Neuronal stem cell (in vitro differentiated cells): ENCODE data around the gene ZNF12.

Experiments
- DNase-seq: peaks from one replicate; pipeline ENCODE4 v3.0.0-alpha.2; 2013; ENCODE audit warnings: low spot score
- H2AFZ ChIP-seq: one replicate; pipeline ENCODE4 v1.6.1; 2013; ENCODE audit warnings: mild to moderate bottlenecking, low read length, inconsistent platforms
- H2AK5ac ChIP-seq: 2 replicates; pipeline ENCODE4 v1.6.1; 2013; ENCODE audit warnings: low read depth, mild to moderate bottlenecking, inconsistent platforms, low read length, moderate library complexity, mixed read lengths
- H2BK120ac ChIP-seq: 2 replicates; pipeline ENCODE4 v1.6.1; 2013; ENCODE audit warnings: low read depth, mild to moderate bottlenecking, inconsistent platforms, low read length, moderate library complexity, mixed read lengths
- H2BK12ac ChIP-seq: one replicate; pipeline ENCODE4 v1.6.1; 2013; ENCODE audit warnings: low read length, inconsistent platforms
- H2BK15ac ChIP-seq: 2 replicates; pipeline ENCODE4 v1.6.1; 2013; ENCODE audit warnings: mild to moderate bottlenecking, low read length, inconsistent platforms, mixed read lengths
- H2BK5ac ChIP-seq: one replicate; pipeline ENCODE4 v1.6.1; 2013; ENCODE audit warnings: inconsistent platforms, mild to moderate bottlenecking, low read length, moderate library complexity
- H3K14ac ChIP-seq: one replicate; pipeline ENCODE4 v1.6.1; 2013; ENCODE audit warnings: low read length, inconsistent platforms
- H3K18ac ChIP-seq: 2 replicates; pipeline ENCODE4 v1.6.1; 2013; ENCODE audit warnings: low read length, inconsistent platforms
- H3K23ac ChIP-seq: 2 replicates; pipeline ENCODE4 v1.6.1; 2013; ENCODE audit warnings: low read depth, mild to moderate bottlenecking, mixed read lengths, low read length, inconsistent platforms; ENCODE audit not compliant: poor library complexity
- H3K27ac ChIP-seq: replicated peaks from 3 replicates; pipeline ENCODE4 v1.5.1; 2013; ENCODE audit warnings: low read length, inconsistent platforms
- H3K27me3 ChIP-seq, 3 experiments: 2 replicates each; pipeline ENCODE4 v1.6.1; 2013; ENCODE audit warnings: low read length in 3 of 3, mild to moderate bottlenecking in 2 of 3, inconsistent platforms in 1 of 3, low read depth in 1 of 3, mixed read lengths in 1 of 3, moderate library complexity in 1 of 3; ENCODE audit not compliant: control insufficient read depth in 3 of 3, insufficient read depth in 3 of 3
- H3K36me3 ChIP-seq, 2 donors: replicated peaks in 1 of 2; 2 replicates each; pipeline ENCODE4 v1.6.1; 2013; ENCODE audit warnings: low read length in 2 of 2; ENCODE audit not compliant: control insufficient read depth in 2 of 2, insufficient read depth in 2 of 2
- H3K4ac ChIP-seq: 2 replicates; pipeline ENCODE4 v1.6.1; 2013; ENCODE audit warnings: inconsistent platforms, mild to moderate bottlenecking, low read length, moderate library complexity
- H3K4me1 ChIP-seq, 2 donors: 1 replicate in 1 of 2; 2 replicates in 1 of 2; pipeline ENCODE4 v1.6.1; 2013; ENCODE audit warnings: low read length in 2 of 2, low read depth in 1 of 2; ENCODE audit not compliant: control insufficient read depth in 2 of 2, insufficient read depth in 1 of 2
- H3K4me2 ChIP-seq: one replicate; pipeline ENCODE4 v1.6.1; 2013; ENCODE audit warnings: mild to moderate bottlenecking, low read length, inconsistent platforms; ENCODE audit not compliant: insufficient read depth, poor library complexity, severe bottlenecking
- H3K4me3 ChIP-seq, 2 donors: 2 replicates each; pipeline ENCODE4 v1.5.1; 2013; ENCODE audit warnings: low read length in 2 of 2, mild to moderate bottlenecking in 2 of 2, inconsistent platforms in 1 of 2, moderate library complexity in 1 of 2
- H3K79me1 ChIP-seq: one replicate; pipeline ENCODE4 v1.6.1; 2013; ENCODE audit warnings: low read depth, mild to moderate bottlenecking, inconsistent platforms, low read length, moderate library complexity
- H3K9ac ChIP-seq: one replicate; pipeline ENCODE4 v1.6.1; 2013; ENCODE audit warnings: mild to moderate bottlenecking, low read depth, low read length, inconsistent platforms; ENCODE audit not compliant: poor library complexity
- H3K9me3 ChIP-seq, 2 donors: replicated peaks in 1 of 2; 2 replicates each; pipeline versions ENCODE3 to v1.6.1; 2013; ENCODE audit warnings: low read length in 2 of 2, mild to moderate bottlenecking in 2 of 2, inconsistent platforms in 1 of 2, low read depth in 1 of 2, mixed read lengths in 1 of 2, moderate library complexity in 1 of 2; ENCODE audit not compliant: control insufficient read depth in 2 of 2, insufficient read depth in 1 of 2
- H4K8ac ChIP-seq: one replicate; pipeline ENCODE4 v1.6.1; 2013; ENCODE audit warnings: low read depth, mild to moderate bottlenecking, inconsistent platforms, low read length, moderate library complexity
- H4K91ac ChIP-seq: one replicate; pipeline ENCODE4 v1.6.1; 2013; ENCODE audit warnings: low read length, low read depth, mild to moderate bottlenecking, inconsistent platforms; ENCODE audit not compliant: poor library complexity
- WGBS, 2 donors: extraction: QIAGEN DNeasy Blood & Tissue Kit; methylation state at CpG; one replicate each; pipeline ENCODE4 v1.1.7; 2013; ENCODE audit warnings: missing lambda C conversion rate in 2 of 2, mixed read lengths in 1 of 2; ENCODE audit not compliant: insufficient read length in 2 of 2, insufficient replicate concordance in 1 of 2; ENCODE audit errors: extremely low coverage in 2 of 2; 5-methylcytosine and 5-hydroxymethylcytosine counted together

The ZNF12 gene

DNA sequence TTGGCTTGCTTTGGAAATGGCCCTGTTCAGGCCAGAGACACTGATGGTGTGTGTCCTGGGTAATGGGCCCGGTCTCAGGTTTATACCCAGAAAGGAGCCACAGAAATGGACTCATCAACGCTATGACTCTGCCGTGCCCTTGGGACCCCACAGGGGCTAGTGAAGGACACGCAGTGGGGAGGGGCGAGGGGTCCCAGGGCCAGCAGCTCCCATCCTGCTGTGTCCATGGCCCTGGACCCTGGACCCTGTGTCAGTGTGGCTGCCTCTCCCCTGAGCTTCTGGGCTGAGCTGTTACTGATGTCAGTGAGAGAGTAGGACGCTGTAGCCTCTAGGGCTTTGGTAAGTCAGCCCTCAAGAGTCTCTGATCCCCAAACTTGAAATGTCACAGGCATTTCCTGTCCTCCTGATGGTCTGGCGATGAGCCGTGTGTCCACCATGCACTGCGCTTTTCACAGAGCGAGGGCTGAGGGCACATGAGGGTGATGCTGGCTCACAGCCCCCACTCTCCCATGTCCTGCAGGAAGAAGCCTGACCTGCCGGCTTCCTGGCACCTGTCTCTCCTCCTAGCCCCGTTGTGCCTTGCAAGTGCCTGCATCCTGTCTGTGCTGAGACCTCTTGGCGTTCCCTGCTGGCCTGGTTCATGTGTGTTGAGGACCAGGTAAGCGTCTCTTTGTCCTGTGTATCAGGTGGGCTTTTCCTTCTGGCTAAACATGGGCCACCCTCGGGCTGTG, 65.3 kb downstream of the ZNF12 start:
- no peak overlapping the region for H3K23ac ChIP-seq
- no peak overlapping the region for H2AK5ac ChIP-seq
- no peak for DNase-seq
- no peak overlapping the region for H3K4me2 ChIP-seq
- no peak overlapping the region for H2AFZ ChIP-seq
- H2BK12ac ChIP-seq: peak overlapping the region; percentile 4
- no peak overlapping the region for H3K27ac ChIP-seq
- H3K4me3 ChIP-seq: peak overlapping the region in 1 of 2 donors; percentile 37
- H3K9ac ChIP-seq: peak overlapping the region; percentile 70
- peak overlapping the region; percentile 17 for H2BK5ac ChIP-seq
- peaks cover 3 to 11% of the 10 kb centered on the region in 2 donors for H3K4me1 ChIP-seq
- H2BK15ac ChIP-seq: no peak overlapping the region
- H3K14ac ChIP-seq: no peak overlapping the region
- no peaks in the 10 kb centered on the region for H3K27me3 ChIP-seq
- no CpG with 5 or more reads among the region's 15 CpGs for WGBS, 2 donors
- H2BK120ac ChIP-seq: no peak overlapping the region
- peaks cover 27% of the 10 kb centered on the region for H3K79me1 ChIP-seq
- no peak overlapping the region for H4K91ac ChIP-seq
- peaks cover 45 to 78% of the 10 kb centered on the region in 2 donors for H3K36me3 ChIP-seq
- no peak overlapping the region for H3K4ac ChIP-seq
- no peak overlapping the region for H4K8ac ChIP-seq
- no peak overlapping the region for H3K18ac ChIP-seq
- no peaks in the 10 kb centered on the region for H3K9me3 ChIP-seq

DNA sequence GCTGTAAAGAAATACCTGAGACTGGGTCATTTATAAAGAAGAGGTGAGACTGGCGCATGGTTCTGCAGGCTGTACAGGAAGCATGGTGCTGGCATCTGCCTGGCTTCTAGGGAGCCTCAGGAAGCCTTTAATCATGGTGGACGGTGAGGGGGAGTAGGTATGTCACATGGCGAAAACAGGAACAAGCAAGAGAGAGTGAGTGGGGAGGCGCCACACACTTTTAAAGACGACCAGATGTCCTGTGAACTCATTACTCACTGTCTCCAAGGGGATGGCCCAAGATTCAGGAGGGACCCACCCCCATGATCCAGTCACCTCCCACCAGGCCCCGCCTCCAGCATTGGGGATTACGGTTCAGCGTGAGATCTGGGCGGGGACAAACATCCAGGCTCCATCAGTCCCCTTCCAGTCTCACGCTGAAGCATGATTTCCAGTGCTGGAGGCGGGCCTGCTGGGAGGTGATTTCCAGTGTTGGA, 66.5 kb downstream of the ZNF12 start:
- H3K14ac ChIP-seq: no peak overlapping the region
- H3K36me3 ChIP-seq: peaks cover 41 to 70% of the 10 kb centered on the region in 2 donors
- WGBS, 2 donors: no CpG with 5 or more reads among the region's 11 CpGs
- no peak overlapping the region for H3K27ac ChIP-seq
- H3K4me2 ChIP-seq: no peak overlapping the region
- H3K18ac ChIP-seq: no peak overlapping the region
- H3K9me3 ChIP-seq: no peaks in the 10 kb centered on the region
- no peak overlapping the region for H2AK5ac ChIP-seq
- H2BK12ac ChIP-seq: no peak overlapping the region
- no peak overlapping the region for H2BK15ac ChIP-seq
- H3K27me3 ChIP-seq: no peaks in the 10 kb centered on the region
- peaks cover 26% of the 10 kb centered on the region for H3K79me1 ChIP-seq
- H3K4me1 ChIP-seq: peaks cover 6 to 13% of the 10 kb centered on the region in 2 donors
- no peak overlapping the region for H3K4ac ChIP-seq
- no peak overlapping the region for H2BK5ac ChIP-seq
- no peak overlapping the region for H2BK120ac ChIP-seq
- no peak overlapping the region for H4K91ac ChIP-seq
- no peak overlapping the region for H3K4me3 ChIP-seq
- no peak overlapping the region for H3K9ac ChIP-seq
- H4K8ac ChIP-seq: no peak overlapping the region
- H2AFZ ChIP-seq: no peak overlapping the region
- no peak for DNase-seq
- peak overlapping the region; percentile 65 for H3K23ac ChIP-seq

DNA sequence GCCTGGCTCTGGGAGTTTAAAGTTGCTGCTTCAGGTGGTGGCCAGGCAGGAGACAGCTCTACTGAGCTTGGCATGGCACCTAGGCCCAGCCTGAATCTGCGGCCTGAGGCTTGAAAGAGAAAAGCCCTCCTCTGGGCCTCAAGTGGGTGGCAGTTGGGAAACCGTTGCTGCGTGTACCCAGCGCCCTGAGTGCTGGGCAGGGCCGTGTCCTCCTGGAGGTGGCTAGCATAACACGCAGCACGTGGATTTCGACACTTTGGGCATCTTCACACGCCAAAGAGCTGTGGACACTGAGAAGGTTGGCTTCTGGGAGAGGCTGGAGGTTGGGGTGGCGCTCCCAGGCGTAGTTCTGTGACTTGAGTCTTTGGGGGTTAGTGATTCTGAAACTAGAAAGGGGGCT, 67.1 kb downstream of the ZNF12 start:
- H2AK5ac ChIP-seq: no peak overlapping the region
- no CpG with 5 or more reads among the region's 11 CpGs for WGBS, 2 donors
- H3K27me3 ChIP-seq: no peaks in the 10 kb centered on the region
- no peak overlapping the region for H2BK120ac ChIP-seq
- peaks cover 26% of the 10 kb centered on the region for H3K79me1 ChIP-seq
- no peak overlapping the region for H3K27ac ChIP-seq
- H3K4me3 ChIP-seq: no peak overlapping the region
- no peak overlapping the region for H2BK5ac ChIP-seq
- no peak overlapping the region for H4K8ac ChIP-seq
- no peak overlapping the region for H3K18ac ChIP-seq
- H3K9ac ChIP-seq: no peak overlapping the region
- no peak overlapping the region for H2BK15ac ChIP-seq
- H3K4ac ChIP-seq: no peak overlapping the region
- H3K36me3 ChIP-seq: peaks cover 35 to 63% of the 10 kb centered on the region in 2 donors
- H3K9me3 ChIP-seq: no peaks in the 10 kb centered on the region
- no peak overlapping the region for H3K4me2 ChIP-seq
- H2BK12ac ChIP-seq: no peak overlapping the region
- peak overlapping the region; percentile 55 for H3K23ac ChIP-seq
- H4K91ac ChIP-seq: no peak overlapping the region
- H3K14ac ChIP-seq: no peak overlapping the region
- DNase-seq: no peak
- H2AFZ ChIP-seq: no peak overlapping the region
- peaks cover 6 to 13% of the 10 kb centered on the region in 2 donors for H3K4me1 ChIP-seq

DNA sequence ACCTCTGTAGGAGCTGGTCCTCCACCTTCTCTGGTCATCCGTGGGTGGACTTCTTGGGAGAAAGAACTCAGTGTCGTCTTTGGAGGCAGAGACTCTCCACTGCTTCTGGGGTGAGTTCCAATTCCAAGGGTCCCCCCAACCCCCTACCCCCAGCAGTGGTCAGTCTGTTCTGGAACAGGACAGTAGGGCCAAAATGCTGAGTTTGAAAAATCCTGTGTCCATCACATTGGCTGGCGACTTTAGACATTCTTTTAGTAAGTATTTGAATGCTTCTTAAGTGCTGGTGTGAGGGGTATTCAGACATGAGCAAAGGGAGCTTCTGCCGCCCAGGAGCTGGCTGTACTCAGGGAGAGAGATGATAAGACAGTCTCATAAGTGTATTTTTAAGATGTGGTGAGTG, 67.7 kb downstream of the ZNF12 start:
- Histone ChIP-seq H3K79me1 (peaks cover 26% of the 10 kb centered on the region), H3K23ac (no peak overlapping the region), H2AK5ac (no peak overlapping the region), H3K4me3 (peak overlapping the region in 1 of 2 donors; percentile 85), H2AFZ (no peak overlapping the region), H3K4ac (no peak overlapping the region), H3K18ac (no peak overlapping the region), H2BK120ac (no peak overlapping the region), H3K14ac (no peak overlapping the region), H3K36me3 (peaks cover 34 to 57% of the 10 kb centered on the region in 2 donors), H4K91ac (no peak overlapping the region), H3K4me2 (no peak overlapping the region), H3K4me1 (peaks cover 6 to 13% of the 10 kb centered on the region in 2 donors), H3K27ac (no peak overlapping the region), H4K8ac (no peak overlapping the region), H2BK5ac (no peak overlapping the region), H2BK15ac (no peak overlapping the region), H2BK12ac (no peak overlapping the region), H3K9ac (no peak overlapping the region), H3K9me3 (no peaks in the 10 kb centered on the region), H3K27me3 (no peaks in the 10 kb centered on the region)
- WGBS, 2 donors: no CpG with 5 or more reads among the region's 4 CpGs
- DNase-seq: no peak
